ENCODE measurements around the gene CNN1.
"Not testable (repeated sequence)": the region's sequence is repeated elsewhere in the genome, so short reads cannot be mapped to it uniquely, and the experiment has no call there.

Gene CNN1

DNA sequence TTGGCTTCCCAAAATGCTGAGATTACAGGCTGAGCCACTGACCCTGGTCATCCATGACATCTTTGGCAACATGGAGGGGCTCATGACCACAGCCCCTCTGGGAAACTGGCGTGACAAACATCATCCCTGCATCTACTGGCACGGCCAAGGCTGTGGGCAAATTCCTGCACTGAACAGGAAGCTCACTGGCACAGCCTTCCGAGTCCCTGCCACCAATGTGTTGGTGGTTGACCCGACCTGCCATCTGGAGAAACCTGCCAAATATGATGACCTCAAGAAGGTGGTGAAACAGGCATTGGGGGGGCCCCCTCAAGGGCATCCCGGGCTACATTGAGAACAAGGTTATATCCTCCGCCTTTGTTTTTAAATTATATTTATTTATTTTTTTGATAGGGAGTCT is 47.7 kb downstream of the CNN1 start:
- Histone ChIP-seq H2AFZ (ENCODE audit: low read depth, low read length) (no peak overlapping the region), H3K9me3 (ENCODE audit: low read length) (no peaks in the 10 kb centered on the region), H3K36me3 (ENCODE audit: insufficient read depth, low read length) (no peaks in the 10 kb centered on the region), H3K4me1 (ENCODE audit: insufficient read depth, low read length) (no peaks in the 10 kb centered on the region), H3K4me3 (ENCODE audit: low read length) (no peak overlapping the region), H3K27me3 (ENCODE audit: insufficient read depth, low read length) (no peaks in the 10 kb centered on the region)

DNA sequence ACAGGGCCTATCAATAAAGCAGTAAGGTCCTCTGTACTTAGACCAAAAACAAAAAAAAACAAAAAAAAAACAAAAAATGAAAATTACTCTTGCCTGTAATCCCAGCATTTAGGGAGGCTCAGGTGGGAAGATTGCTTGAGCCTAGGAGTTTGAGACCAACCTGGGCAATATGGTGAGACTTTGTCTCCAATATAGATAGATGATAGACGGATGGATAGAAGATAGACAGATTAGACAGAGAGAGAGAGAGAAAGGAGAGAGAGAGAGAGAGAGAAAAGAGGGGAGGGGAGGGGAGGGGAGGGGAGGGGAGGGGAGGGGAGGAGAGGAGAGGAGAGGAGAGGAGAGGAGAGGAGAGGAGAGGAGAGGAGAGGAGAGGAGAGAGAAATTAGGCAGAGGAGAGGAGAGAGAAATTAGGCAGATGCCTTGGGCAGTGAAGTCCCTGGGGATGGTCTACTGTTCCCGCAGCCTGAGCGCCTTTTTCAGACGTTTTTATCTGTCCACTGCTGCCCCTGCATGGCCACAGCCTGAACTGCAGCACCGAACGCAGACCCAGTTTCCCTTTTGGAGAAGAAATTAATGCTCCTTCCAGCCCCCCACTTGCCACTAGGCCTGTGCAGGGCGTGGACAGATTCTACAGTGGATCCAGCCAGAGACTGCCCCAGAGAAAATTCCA is 48.8 kb downstream of the CNN1 start:
- Histone ChIP-seq H2AFZ (ENCODE audit: low read depth, low read length) (no peak overlapping the region), H3K4me3 (ENCODE audit: low read length) (no peak overlapping the region), H3K4me1 (ENCODE audit: insufficient read depth, low read length) (no peaks in the 10 kb centered on the region), H3K36me3 (ENCODE audit: insufficient read depth, low read length) (no peaks in the 10 kb centered on the region), H3K9me3 (ENCODE audit: low read length) (no peaks in the 10 kb centered on the region), H3K27me3 (ENCODE audit: insufficient read depth, low read length) (no peaks in the 10 kb centered on the region)

DNA sequence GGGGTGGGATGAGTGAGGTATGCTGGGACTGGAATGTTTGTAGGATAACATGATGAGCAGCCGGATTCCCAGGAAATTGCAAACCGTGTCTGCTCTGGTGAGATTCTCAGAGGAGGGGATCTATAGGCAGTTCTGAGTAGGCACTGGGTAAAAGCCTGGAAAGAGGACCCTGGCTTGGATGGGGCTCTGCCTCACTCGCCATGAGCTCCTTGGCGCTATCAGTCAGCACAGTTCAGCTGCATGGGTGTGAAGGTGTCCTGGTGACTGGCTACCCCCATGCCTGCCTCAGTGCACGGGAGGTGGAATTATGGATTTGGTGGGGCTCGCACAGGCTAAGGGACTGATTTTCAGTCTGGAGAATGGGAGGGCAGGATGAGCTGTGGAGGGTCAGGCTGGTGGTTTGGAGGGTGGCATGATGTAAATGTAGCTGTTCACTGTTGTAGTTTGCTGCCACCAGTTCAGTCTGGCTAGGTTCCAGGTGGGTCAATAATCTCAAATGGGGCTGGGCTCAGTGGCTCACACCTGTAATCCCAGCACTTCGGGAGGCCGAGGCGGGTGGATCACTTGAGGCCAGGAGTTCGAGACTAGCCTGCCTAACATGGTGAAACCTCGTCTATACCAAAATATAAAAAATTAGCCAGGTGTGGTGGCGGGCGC is 49.5 kb downstream of the CNN1 start:
- no peaks in the 10 kb centered on the region for H3K4me1 ChIP-seq (ENCODE audit: insufficient read depth, low read length)
- H2AFZ ChIP-seq (ENCODE audit: low read depth, low read length): no peak overlapping the region
- H3K27me3 ChIP-seq (ENCODE audit: insufficient read depth, low read length): no peaks in the 10 kb centered on the region
- H3K36me3 ChIP-seq (ENCODE audit: insufficient read depth, low read length): no peaks in the 10 kb centered on the region
- no peaks in the 10 kb centered on the region for H3K9me3 ChIP-seq (ENCODE audit: low read length)
- no peak overlapping the region for H3K4me3 ChIP-seq (ENCODE audit: low read length)

GRCh38 chr19:11594084-11594483 is 55.4 kb downstream of the CNN1 start:
- Histone ChIP-seq H3K4me1 (ENCODE audit: insufficient read depth, low read length) (peaks cover 5% of the 10 kb centered on the region), H3K36me3 (ENCODE audit: insufficient read depth, low read length) (peaks cover 6% of the 10 kb centered on the region), H3K27me3 (ENCODE audit: insufficient read depth, low read length) (no peaks in the 10 kb centered on the region), H2AFZ (ENCODE audit: low read depth, low read length) (no peak overlapping the region), H3K9me3 (ENCODE audit: low read length) (peaks cover 4% of the 10 kb centered on the region), H3K4me3 (ENCODE audit: low read length) (no peak overlapping the region)

GRCh38 chr19:11596156-11596555 is 57.5 kb downstream of the CNN1 start:
- H3K4me3 ChIP-seq (ENCODE audit: low read length): no peak overlapping the region
- peaks cover 19% of the 10 kb centered on the region for H3K36me3 ChIP-seq (ENCODE audit: insufficient read depth, low read length)
- no peaks in the 10 kb centered on the region for H3K27me3 ChIP-seq (ENCODE audit: insufficient read depth, low read length)
- H2AFZ ChIP-seq (ENCODE audit: low read depth, low read length): no peak overlapping the region
- H3K9me3 ChIP-seq (ENCODE audit: low read length): peaks cover 13% of the 10 kb centered on the region
- H3K4me1 ChIP-seq (ENCODE audit: insufficient read depth, low read length): peaks cover 5% of the 10 kb centered on the region

GRCh38 chr19:11597202-11598102 is 58.8 kb downstream of the CNN1 start, which contains the start of gene ZNF627:
Gene ZNF627, plus strand, starts transcription at chr19:11597483. Its CDS starts 145 bp downstream, at chr19:11597628.
- Histone ChIP-seq H2AFZ (ENCODE audit: low read depth, low read length) (no peak within 1 kb of the TSS), H3K9me3 (ENCODE audit: low read length) (peaks cover 21% of the 10 kb centered on the region), H3K4me1 (ENCODE audit: insufficient read depth, low read length) (peaks cover 5% of the 10 kb centered on the region), H3K36me3 (ENCODE audit: insufficient read depth, low read length) (peaks cover 25% of the 10 kb centered on the region), H3K27me3 (ENCODE audit: insufficient read depth, low read length) (no peaks in the 10 kb centered on the region), H3K4me3 (ENCODE audit: low read length) (peak within 1 kb of the TSS; percentile 91)

DNA sequence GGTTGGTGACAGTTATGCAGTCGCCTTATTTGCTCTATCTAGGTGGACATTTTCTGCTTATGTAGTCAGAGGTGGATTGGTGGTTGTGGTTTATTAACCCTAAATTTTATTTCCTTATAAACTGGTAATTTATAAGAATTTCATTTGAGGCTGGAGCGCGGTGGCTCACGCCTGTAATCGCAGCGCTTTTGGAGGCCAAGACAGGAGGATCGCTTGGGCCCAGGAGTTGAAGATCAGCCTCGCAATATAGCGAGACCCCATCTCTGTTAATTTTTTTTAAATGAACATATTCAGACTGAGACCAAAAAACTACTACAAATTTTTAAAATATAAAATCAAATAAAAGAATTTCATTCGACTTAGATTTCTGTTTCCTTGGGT is 59.4 kb downstream of the CNN1 start:
- H3K9me3 ChIP-seq (ENCODE audit: low read length): peaks cover 27% of the 10 kb centered on the region
- H3K4me1 ChIP-seq (ENCODE audit: insufficient read depth, low read length): peaks cover 5% of the 10 kb centered on the region
- peaks cover 31% of the 10 kb centered on the region for H3K36me3 ChIP-seq (ENCODE audit: insufficient read depth, low read length)
- H3K27me3 ChIP-seq (ENCODE audit: insufficient read depth, low read length): no peaks in the 10 kb centered on the region
- H3K4me3 ChIP-seq (ENCODE audit: low read length): peak overlapping the region; percentile 91
- no peak overlapping the region for H2AFZ ChIP-seq (ENCODE audit: low read depth, low read length)

DNA sequence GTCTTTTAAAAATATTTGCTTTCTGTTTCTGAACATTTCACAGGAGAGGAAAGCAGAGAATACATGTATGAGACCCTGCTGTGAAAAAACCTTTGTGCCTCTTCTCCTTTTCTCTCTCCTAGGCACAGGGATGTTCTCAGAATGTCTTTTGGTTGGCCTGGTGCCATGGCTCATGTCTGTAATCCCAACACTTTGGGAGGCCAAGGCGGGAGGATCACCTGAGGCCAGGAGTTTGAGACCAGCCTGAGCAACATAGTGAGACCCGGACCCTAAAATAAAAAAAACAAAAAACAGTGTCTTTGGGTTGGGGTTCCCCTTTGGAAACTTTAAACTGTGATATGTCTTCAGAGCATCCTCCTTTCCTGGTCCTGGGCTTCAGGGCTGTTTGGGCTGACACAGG is 60.1 kb downstream of the CNN1 start:
- Histone ChIP-seq H3K4me1 (ENCODE audit: insufficient read depth, low read length) (peaks cover 5% of the 10 kb centered on the region), H2AFZ (ENCODE audit: low read depth, low read length) (no peak overlapping the region), H3K27me3 (ENCODE audit: insufficient read depth, low read length) (no peaks in the 10 kb centered on the region), H3K36me3 (ENCODE audit: insufficient read depth, low read length) (peaks cover 37% of the 10 kb centered on the region), H3K9me3 (ENCODE audit: low read length) (peaks cover 30% of the 10 kb centered on the region), H3K4me3 (ENCODE audit: low read length) (peak overlapping the region; percentile 91)

DNA sequence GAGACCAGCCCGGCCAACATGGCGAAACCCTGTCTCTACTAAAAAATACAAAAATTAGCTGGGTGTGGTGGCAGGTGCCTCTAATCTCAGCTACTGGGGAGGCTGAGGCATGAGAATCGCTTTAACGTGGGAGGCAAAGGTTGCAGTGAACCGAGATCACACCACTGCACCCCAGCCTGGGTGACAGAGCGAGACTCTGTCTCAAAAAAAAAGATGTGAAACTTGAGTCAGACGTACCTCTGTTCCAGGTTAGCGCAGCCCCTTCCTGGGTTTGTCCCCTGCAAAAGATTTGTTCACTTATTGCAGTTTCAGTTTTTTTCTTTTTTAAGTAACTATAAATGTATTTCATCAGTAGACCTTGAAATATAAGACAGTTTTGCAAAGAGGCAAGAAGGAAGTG is 61.1 kb downstream of the CNN1 start:
- not testable (repeated sequence) for H2AFZ ChIP-seq (ENCODE audit: low read depth, low read length); H3K27me3 ChIP-seq (ENCODE audit: insufficient read depth, low read length); H3K4me1 ChIP-seq (ENCODE audit: insufficient read depth, low read length); H3K4me3 ChIP-seq (ENCODE audit: low read length)
- Histone ChIP-seq H3K36me3 (ENCODE audit: insufficient read depth, low read length) (peaks cover 47% of the 10 kb centered on the region), H3K9me3 (ENCODE audit: low read length) (peaks cover 40% of the 10 kb centered on the region)

All from neuron (in vitro differentiated cells).